HEK293 (cell line): ENCODE measurements around the gene PKNOX2.

Experiments used
- CTCF ChIA-PET: fragments of 350-600 bp; formaldehyde crosslinking; extraction: SDS; loops from one replicate; lab custom pipeline; 2021; ENCODE audit warnings: antibody characterized with exemption; lab: Yijun Ruan, JAX
- POLR2A ChIA-PET: fragments of 300-600 bp; formaldehyde crosslinking; extraction: SDS; loops from one replicate; lab custom pipeline; 2020; ENCODE audit warnings: antibody characterized with exemption, inconsistent platforms; lab: Yijun Ruan, JAX
- H3K27ac ChIP-seq: fragments of 200-500 bp; sonication (Bioruptor generic); 2 replicates; pipeline ENCODE4 v1.5.1; 2014; ENCODE audit warnings: low read depth, low read length, control low read depth, inconsistent platforms; ENCODE audit errors: extremely low read depth
- H3K36me3 ChIP-seq, 2 experiments: fragments of 200-500 bp in 1 of 2; sonication (Bioruptor generic) in 1 of 2; 1 replicate in 1 of 2; 2 replicates in 1 of 2; pipeline ENCODE4 v1.5.1; 2014 to 2017; ENCODE audit warnings: inconsistent platforms in 2 of 2, low read length in 2 of 2; ENCODE audit not compliant: control insufficient read depth in 2 of 2, insufficient read depth in 1 of 2
- H3K4me1 ChIP-seq: fragments of 200-500 bp; sonication (Bioruptor generic); 2 replicates; pipeline ENCODE4 v1.5.1; 2014; ENCODE audit warnings: mild to moderate bottlenecking, low read length, inconsistent platforms; ENCODE audit not compliant: control insufficient read depth, insufficient read depth
- H3K4me3 ChIP-seq: 2 replicates; pipeline ENCODE4 v1.5.1; 2011; ENCODE audit warnings: low read depth, mild to moderate bottlenecking, control low read depth, low read length, moderate library complexity
- H3K9me3 ChIP-seq: fragments of 200-500 bp; sonication (Bioruptor generic); 2 replicates; pipeline ENCODE4 v1.5.1; 2014; ENCODE audit warnings: low read depth, low read length, inconsistent platforms; ENCODE audit not compliant: control insufficient read depth, insufficient read depth
- GLIS1 ChIP-seq: fragments of 450-650 bp; formaldehyde crosslinking; IDR thresholded peaks from 2 replicates; pipeline ENCODE4 v1.5.1; 2016; ENCODE audit warnings: missing biosample characterization, missing genetic modification characterization
- RBAK ChIP-seq: fragments of 450-650 bp; formaldehyde crosslinking; IDR thresholded peaks from 2 replicates; pipeline ENCODE4 v1.5.1; 2016; ENCODE audit warnings: missing biosample characterization, missing genetic modification characterization
- ZBTB17 ChIP-seq: fragments of 450-650 bp; formaldehyde crosslinking; IDR thresholded peaks from 2 replicates; pipeline ENCODE4 v1.5.1; 2016; ENCODE audit warnings: missing biosample characterization, missing genetic modification characterization
- ZBTB7A ChIP-seq: fragments of 450-650 bp; formaldehyde crosslinking; IDR thresholded peaks from 2 replicates; pipeline ENCODE4 v1.5.1; 2016; ENCODE audit warnings: low read depth, missing biosample characterization, missing genetic modification characterization
- ZIC2 ChIP-seq: fragments of 450-650 bp; formaldehyde crosslinking; IDR thresholded peaks from 2 replicates; pipeline ENCODE4 v1.5.1; 2016; ENCODE audit warnings: missing biosample characterization, missing genetic modification characterization
- ZNF112 ChIP-seq: fragments of 450-650 bp; formaldehyde crosslinking; IDR thresholded peaks from 2 replicates; pipeline ENCODE4 v1.5.0; 2017; ENCODE audit warnings: missing biosample characterization, missing genetic modification characterization
- ZNF202 ChIP-seq: fragments of 450-650 bp; formaldehyde crosslinking; IDR thresholded peaks from 2 replicates; pipeline ENCODE4 v1.5.1; 2016; ENCODE audit warnings: missing biosample characterization, missing genetic modification characterization, borderline replicate concordance
- ZNF221 ChIP-seq: fragments of 450-650 bp; formaldehyde crosslinking; IDR thresholded peaks from 2 replicates; pipeline ENCODE4 v1.5.1; 2017; ENCODE audit warnings: missing biosample characterization, missing genetic modification characterization, borderline replicate concordance
- ZNF223 ChIP-seq: fragments of 450-650 bp; formaldehyde crosslinking; IDR thresholded peaks from 2 replicates; pipeline ENCODE4 v1.5.1; 2016; ENCODE audit warnings: missing biosample characterization, missing genetic modification characterization
- ZNF341 ChIP-seq: fragments of 450-650 bp; formaldehyde crosslinking; IDR thresholded peaks from 2 replicates; pipeline ENCODE4; 2016; ENCODE audit warnings: low read depth, missing biosample characterization, missing genetic modification characterization
- ZNF404 ChIP-seq: fragments of 450-650 bp; formaldehyde crosslinking; IDR thresholded peaks from 2 replicates; pipeline ENCODE4 v1.5.1; 2017; ENCODE audit warnings: missing biosample characterization, missing genetic modification characterization
- ZNF521 ChIP-seq: fragments of 450-650 bp; formaldehyde crosslinking; IDR thresholded peaks from 2 replicates; pipeline ENCODE4 v1.5.1; 2017; ENCODE audit warnings: missing biosample characterization, mild to moderate bottlenecking, missing genetic modification characterization
- ZNF529 ChIP-seq: fragments of 450-650 bp; formaldehyde crosslinking; IDR thresholded peaks from 2 replicates; pipeline ENCODE4 v1.5.1; 2017; ENCODE audit warnings: missing genetic modification characterization, missing biosample characterization; ENCODE audit not compliant: insufficient replicate concordance
- ZNF549 ChIP-seq: fragments of 450-650 bp; IDR thresholded peaks from 2 replicates; pipeline ENCODE4 v1.5.1; 2018; ENCODE audit warnings: missing biosample characterization, missing genetic modification characterization, mild to moderate bottlenecking, inconsistent platforms, moderate library complexity
- ZNF555 ChIP-seq: fragments of 450-650 bp; formaldehyde crosslinking; conservative IDR thresholded peaks from 2 replicates; pipeline ENCODE4 v1.5.1; 2017; ENCODE audit warnings: missing biosample characterization, mild to moderate bottlenecking, missing genetic modification characterization, inconsistent platforms
- ZNF596 ChIP-seq: fragments of 450-650 bp; IDR thresholded peaks from 2 replicates; pipeline ENCODE4 v1.5.0; 2018; ENCODE audit warnings: missing biosample characterization, mild to moderate bottlenecking, missing genetic modification characterization, moderate library complexity
- ZNF654 ChIP-seq: fragments of 450-650 bp; formaldehyde crosslinking; IDR thresholded peaks from 2 replicates; pipeline ENCODE4 v1.5.1; 2016; ENCODE audit warnings: low read depth, missing biosample characterization, missing genetic modification characterization
- ZNF660 ChIP-seq: fragments of 450-650 bp; IDR thresholded peaks from 2 replicates; pipeline ENCODE4 v1.5.1; 2018; ENCODE audit warnings: missing biosample characterization, mild to moderate bottlenecking, missing genetic modification characterization
- ZNF670 ChIP-seq: fragments of 450-650 bp; formaldehyde crosslinking; IDR thresholded peaks from 2 replicates; pipeline ENCODE4 v1.5.1; 2016; ENCODE audit warnings: missing biosample characterization, missing genetic modification characterization, low read depth
- ZNF777 ChIP-seq: fragments of 450-650 bp; formaldehyde crosslinking; IDR thresholded peaks from 2 replicates; pipeline ENCODE4 v1.5.1; 2017; ENCODE audit warnings: missing biosample characterization, missing genetic modification characterization, borderline replicate concordance
- ZSCAN30 ChIP-seq: fragments of 450-650 bp; IDR thresholded peaks from 2 replicates; pipeline ENCODE4 v1.5.1; 2018; ENCODE audit warnings: missing biosample characterization, mild to moderate bottlenecking, missing genetic modification characterization, moderate library complexity
- TF ChIP-seq, protein P1 (sequence below): fragments of 450-650 bp; formaldehyde crosslinking; IDR thresholded peaks from 2 replicates; pipeline ENCODE4 v1.5.1; 2016; ENCODE audit warnings: missing biosample characterization, missing genetic modification characterization
- TF ChIP-seq, protein P2 (sequence below): fragments of 450-650 bp; formaldehyde crosslinking; IDR thresholded peaks from 2 replicates; pipeline ENCODE4 v1.5.1; 2016; ENCODE audit warnings: missing biosample characterization, missing genetic modification characterization
- TF ChIP-seq, protein P3 (sequence below): fragments of 450-650 bp; formaldehyde crosslinking; IDR thresholded peaks from 2 replicates; pipeline ENCODE4 v1.5.1; 2016; ENCODE audit warnings: missing biosample characterization, missing genetic modification characterization
- TF ChIP-seq, protein P4 (sequence below): fragments of 450-650 bp; formaldehyde crosslinking; IDR thresholded peaks from 2 replicates; pipeline ENCODE4; 2016; ENCODE audit warnings: missing biosample characterization, missing genetic modification characterization

PKNOX2 gene

DNA sequence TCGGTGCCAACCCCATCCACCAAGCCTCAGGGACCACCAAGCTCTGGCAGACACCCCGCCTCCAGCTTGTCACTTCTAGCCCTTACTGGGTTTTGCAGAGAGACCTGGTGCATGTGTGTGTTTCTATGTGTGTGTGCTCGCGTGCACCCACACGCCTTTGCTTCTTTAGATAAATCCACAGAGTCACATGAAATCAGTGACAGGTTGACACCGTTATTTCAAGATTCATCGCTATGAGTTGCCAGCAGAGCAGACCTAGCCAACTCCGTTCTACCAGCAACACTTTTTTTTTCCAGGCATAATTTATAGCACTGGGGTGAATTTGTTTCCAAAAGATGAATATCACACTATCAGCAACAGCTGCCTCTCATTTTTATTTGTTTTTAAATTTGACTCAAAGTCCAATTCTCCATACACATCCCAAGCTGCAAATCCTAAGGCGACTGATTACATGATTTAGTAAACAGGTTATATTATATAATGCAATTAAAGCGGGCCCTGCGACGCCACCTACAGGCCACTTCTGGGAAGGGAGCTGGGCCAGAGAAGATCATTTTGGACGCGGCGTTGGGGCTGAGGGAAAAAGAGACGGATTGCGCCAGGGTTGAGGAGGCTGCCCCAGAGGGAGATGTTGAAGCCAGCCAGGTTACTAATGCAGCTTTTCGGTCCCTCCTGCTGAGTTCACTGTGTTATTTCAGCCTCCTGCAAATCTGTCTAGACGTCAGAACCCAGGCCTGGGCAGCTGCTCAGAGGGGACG, 181.0 kb downstream of the PKNOX2 start:
- POLR2A ChIA-PET: interaction anchor here (0.7 kb wide), 1 partner anchor 18 kb away, joined by 3 read pairs; no protein-coding TSS in a partner anchor
- H3K4me1 ChIP-seq: no peaks in the 10 kb centered on the region
- TF ChIP-seq ZNF549 (tag by site-specific recombination) (no peak), ZNF404 (tag by site-specific recombination) (no peak), ZNF660 (tag by site-specific recombination) (peak; percentile 78), ZNF654 (tag by site-specific recombination) (peak; percentile 67), ZIC2 (tag by site-specific recombination) (peak; percentile 56; the same call in 1 of the 2 replicates), GLIS1 (tag by site-specific recombination) (peak; percentile 88), ZNF777 (tag by site-specific recombination) (no peak)
- TF ChIP-seq, protein P1, sequence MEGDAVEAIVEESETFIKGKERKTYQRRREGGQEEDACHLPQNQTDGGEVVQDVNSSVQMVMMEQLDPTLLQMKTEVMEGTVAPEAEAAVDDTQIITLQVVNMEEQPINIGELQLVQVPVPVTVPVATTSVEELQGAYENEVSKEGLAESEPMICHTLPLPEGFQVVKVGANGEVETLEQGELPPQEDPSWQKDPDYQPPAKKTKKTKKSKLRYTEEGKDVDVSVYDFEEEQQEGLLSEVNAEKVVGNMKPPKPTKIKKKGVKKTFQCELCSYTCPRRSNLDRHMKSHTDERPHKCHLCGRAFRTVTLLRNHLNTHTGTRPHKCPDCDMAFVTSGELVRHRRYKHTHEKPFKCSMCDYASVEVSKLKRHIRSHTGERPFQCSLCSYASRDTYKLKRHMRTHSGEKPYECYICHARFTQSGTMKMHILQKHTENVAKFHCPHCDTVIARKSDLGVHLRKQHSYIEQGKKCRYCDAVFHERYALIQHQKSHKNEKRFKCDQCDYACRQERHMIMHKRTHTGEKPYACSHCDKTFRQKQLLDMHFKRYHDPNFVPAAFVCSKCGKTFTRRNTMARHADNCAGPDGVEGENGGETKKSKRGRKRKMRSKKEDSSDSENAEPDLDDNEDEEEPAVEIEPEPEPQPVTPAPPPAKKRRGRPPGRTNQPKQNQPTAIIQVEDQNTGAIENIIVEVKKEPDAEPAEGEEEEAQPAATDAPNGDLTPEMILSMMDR: peak; percentile 27; the same call in 1 of the 2 replicates
- H3K27ac ChIP-seq: no peak overlapping the region
- CTCF ChIA-PET: interaction anchor here (0.5 to 5.7 kb wide), 61 partner anchors 9 to 847 kb away, joined by 3 to 60 read pairs (median 4); partner anchors contain the start of genes PKNOX2 and TMEM218
- H3K36me3 ChIP-seq: no peaks in the 10 kb centered on the region
- H3K9me3 ChIP-seq: no peaks in the 10 kb centered on the region
- no peak overlapping the region for H3K4me3 ChIP-seq

DNA sequence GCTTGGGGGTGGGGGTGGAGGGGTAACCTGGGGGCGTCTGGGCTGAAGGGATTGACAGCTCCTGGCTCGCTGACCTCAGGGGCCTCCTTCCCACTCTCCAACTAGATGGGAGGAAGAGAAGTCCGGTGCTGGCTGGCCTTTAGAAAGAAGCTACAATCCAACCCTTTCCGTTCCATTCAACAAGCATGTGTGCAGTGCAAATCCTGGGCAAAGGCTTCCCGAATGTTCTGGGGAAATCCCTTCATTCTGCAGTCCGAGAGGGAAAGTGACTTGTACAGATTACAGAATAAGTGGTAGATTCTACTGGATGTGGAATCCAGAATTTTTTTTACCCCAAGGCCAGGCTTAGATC, 181.6 kb downstream of the PKNOX2 start:
- POLR2A ChIA-PET: interaction anchor here (0.7 kb wide), 1 partner anchor 19 kb away, joined by 3 read pairs; no protein-coding TSS in a partner anchor
- CTCF ChIA-PET: interaction anchor here (0.6 to 5.7 kb wide), 52 partner anchors 8 to 490 kb away, joined by 3 to 60 read pairs (median 4); partner anchors contain the start of genes PKNOX2, SLC37A2 and TMEM218
- H3K9me3 ChIP-seq: no peaks in the 10 kb centered on the region
- H3K4me3 ChIP-seq: no peak overlapping the region
- TF ChIP-seq ZNF555 (tag by site-specific recombination): no peak
- no peak for TF ChIP-seq ZNF670
- TF ChIP-seq, protein P2, sequence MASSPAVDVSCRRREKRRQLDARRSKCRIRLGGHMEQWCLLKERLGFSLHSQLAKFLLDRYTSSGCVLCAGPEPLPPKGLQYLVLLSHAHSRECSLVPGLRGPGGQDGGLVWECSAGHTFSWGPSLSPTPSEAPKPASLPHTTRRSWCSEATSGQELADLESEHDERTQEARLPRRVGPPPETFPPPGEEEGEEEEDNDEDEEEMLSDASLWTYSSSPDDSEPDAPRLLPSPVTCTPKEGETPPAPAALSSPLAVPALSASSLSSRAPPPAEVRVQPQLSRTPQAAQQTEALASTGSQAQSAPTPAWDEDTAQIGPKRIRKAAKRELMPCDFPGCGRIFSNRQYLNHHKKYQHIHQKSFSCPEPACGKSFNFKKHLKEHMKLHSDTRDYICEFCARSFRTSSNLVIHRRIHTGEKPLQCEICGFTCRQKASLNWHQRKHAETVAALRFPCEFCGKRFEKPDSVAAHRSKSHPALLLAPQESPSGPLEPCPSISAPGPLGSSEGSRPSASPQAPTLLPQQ: no peak
- TF ChIP-seq ZSCAN30 (tag by site-specific recombination): no peak
- TF ChIP-seq, protein P3, sequence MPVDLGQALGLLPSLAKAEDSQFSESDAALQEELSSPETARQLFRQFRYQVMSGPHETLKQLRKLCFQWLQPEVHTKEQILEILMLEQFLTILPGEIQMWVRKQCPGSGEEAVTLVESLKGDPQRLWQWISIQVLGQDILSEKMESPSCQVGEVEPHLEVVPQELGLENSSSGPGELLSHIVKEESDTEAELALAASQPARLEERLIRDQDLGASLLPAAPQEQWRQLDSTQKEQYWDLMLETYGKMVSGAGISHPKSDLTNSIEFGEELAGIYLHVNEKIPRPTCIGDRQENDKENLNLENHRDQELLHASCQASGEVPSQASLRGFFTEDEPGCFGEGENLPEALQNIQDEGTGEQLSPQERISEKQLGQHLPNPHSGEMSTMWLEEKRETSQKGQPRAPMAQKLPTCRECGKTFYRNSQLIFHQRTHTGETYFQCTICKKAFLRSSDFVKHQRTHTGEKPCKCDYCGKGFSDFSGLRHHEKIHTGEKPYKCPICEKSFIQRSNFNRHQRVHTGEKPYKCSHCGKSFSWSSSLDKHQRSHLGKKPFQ: no peak
- no peak for TF ChIP-seq ZNF529
- TF ChIP-seq ZNF223 (tag by site-specific recombination): no peak
- TF ChIP-seq ZNF112 (tag by site-specific recombination): no peak
- no peak for TF ChIP-seq ZBTB7A
- no peak for TF ChIP-seq ZNF202
- TF ChIP-seq ZNF341 (tag by site-specific recombination): no peak
- no peak for TF ChIP-seq RBAK (tag by site-specific recombination)
- no peak for TF ChIP-seq ZBTB17 (tag by site-specific recombination)
- no peak for TF ChIP-seq ZNF596 (tag by site-specific recombination)
- TF ChIP-seq, protein P4, sequence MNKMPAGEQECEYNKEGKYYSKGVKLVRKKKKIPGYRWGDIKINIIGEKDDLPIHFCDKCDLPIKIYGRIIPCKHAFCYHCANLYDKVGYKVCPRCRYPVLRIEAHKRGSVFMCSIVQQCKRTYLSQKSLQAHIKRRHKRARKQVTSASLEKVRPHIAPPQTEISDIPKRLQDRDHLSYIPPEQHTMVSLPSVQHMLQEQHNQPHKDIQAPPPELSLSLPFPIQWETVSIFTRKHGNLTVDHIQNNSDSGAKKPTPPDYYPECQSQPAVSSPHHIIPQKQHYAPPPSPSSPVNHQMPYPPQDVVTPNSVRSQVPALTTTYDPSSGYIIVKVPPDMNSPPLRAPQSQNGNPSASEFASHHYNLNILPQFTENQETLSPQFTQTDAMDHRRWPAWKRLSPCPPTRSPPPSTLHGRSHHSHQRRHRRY (tag by site-specific recombination): no peak
- no peak for TF ChIP-seq ZNF521 (tag by site-specific recombination)
- no peak for TF ChIP-seq ZNF660 (tag by site-specific recombination)
- no peak for TF ChIP-seq ZNF221 (tag by site-specific recombination)
- no peak overlapping the region for H3K27ac ChIP-seq
- no peaks in the 10 kb centered on the region for H3K36me3 ChIP-seq
- H3K4me1 ChIP-seq: no peaks in the 10 kb centered on the region
